Endothelial cell of umbilical vein (primary cell): Measurements from ENCODE around the gene YTHDC2. TPM values are rescaled to one million over a fixed set of nuclear protein-coding genes. Genes with fewer than 3 reads are reported as not detected.

Experiments used
- BruUV-seq: library from RNA; stranded (reverse); fragments of 400-500 nt; replicated peaks from 2 replicates; lab custom pipeline; 2021; lab: Mats Ljungman, UMichigan
- CTCF ChIA-PET: fragments of 300-600, 350-600 bp; sonication (Branson Sonifier 250); formaldehyde crosslinking; loops from one replicate; lab custom pipeline; 2021; ENCODE audit warnings: antibody characterized with exemption, inconsistent platforms; lab: Charles Lee
- POLR2A ChIA-PET: fragments of 300-600, 350-600 bp; sonication (Branson Sonifier 250); formaldehyde crosslinking; loops from one replicate; lab custom pipeline; 2021; ENCODE audit warnings: antibody characterized with exemption, inconsistent platforms; lab: Charles Lee
- DNase-seq: peaks from one replicate; pipeline ENCODE4 v3.0.0-alpha.2; 2011; ENCODE audit warnings: low read depth, low spot score
- FAIRE-seq: peaks from 2 replicates; lab custom pipeline; 2011; peaks lifted over from hg19 to GRCh38; lab: Jason Lieb, UNC
- H2AFZ ChIP-seq: 2 replicates; pipeline ENCODE4 v1.6.0; 2012; ENCODE audit warnings: low read depth, low read length, control low read depth, inconsistent platforms
- H3K27ac ChIP-seq: 2 replicates; pipeline ENCODE4 v1.5.1; 2011; ENCODE audit warnings: low read depth, mild to moderate bottlenecking, control low read depth, low read length, moderate library complexity; ENCODE audit not compliant: insufficient read depth
- H3K27me3 ChIP-seq, 2 experiments: 2 replicates each; pipeline versions ENCODE4 v1.6.0 to v1.6.1; 2011; ENCODE audit warnings: low read length in 2 of 2, mixed read lengths in 1 of 2; ENCODE audit not compliant: control insufficient read depth in 2 of 2, insufficient read depth in 2 of 2
- H3K36me3 ChIP-seq, 2 experiments: 2 replicates in 1 of 2; 3 replicates in 1 of 2; pipeline ENCODE4 v1.5.1; 2011; ENCODE audit warnings: low read length in 2 of 2, mild to moderate bottlenecking in 1 of 2, moderate library complexity in 1 of 2; ENCODE audit not compliant: control insufficient read depth in 2 of 2, insufficient read depth in 2 of 2; ENCODE audit errors: extremely low read depth in 1 of 2
- H3K4me1 ChIP-seq: 3 replicates; pipeline ENCODE4 v1.5.1; 2011; ENCODE audit warnings: mild to moderate bottlenecking, low read length; ENCODE audit not compliant: control insufficient read depth, insufficient read depth; ENCODE audit errors: extremely low read depth
- H3K4me2 ChIP-seq: 2 replicates; pipeline ENCODE4 v1.6.1; 2011; ENCODE audit warnings: low read length, control low read depth, mixed read lengths; ENCODE audit not compliant: insufficient read depth
- H3K4me3 ChIP-seq, 3 experiments: fragments of 200-600 bp in 1 of 3; sonication (generic), shearing (Covaris generic) in 1 of 3; replicated peaks in 1 of 3; 2 replicates each; pipeline ENCODE4 v1.5.1; 2011 to 2016; ENCODE audit warnings: control low read depth in 3 of 3, low read length in 3 of 3, mild to moderate bottlenecking in 2 of 3, inconsistent platforms in 1 of 3, low read depth in 1 of 3, moderate library complexity in 1 of 3; ENCODE audit not compliant: insufficient read depth in 1 of 3
- H3K79me2 ChIP-seq: 2 replicates; pipeline ENCODE4 v1.6.0; 2012; ENCODE audit warnings: low read length, inconsistent platforms; ENCODE audit not compliant: control insufficient read depth, insufficient read depth
- H3K9ac ChIP-seq: replicated peaks from 2 replicates; pipeline ENCODE3; 2011; ENCODE audit warnings: low read length, control low read depth; ENCODE audit not compliant: insufficient read depth; ENCODE audit errors: extremely low read depth
- H3K9me1 ChIP-seq: replicated peaks from 3 replicates; pipeline ENCODE4 v1.6.0; 2011; ENCODE audit warnings: mild to moderate bottlenecking, low read length; ENCODE audit not compliant: control insufficient read depth, insufficient read depth; ENCODE audit errors: extremely low read depth
- H3K9me3 ChIP-seq: replicated peaks from 2 replicates; pipeline ENCODE4 v1.5.1; 2012; ENCODE audit warnings: low read length, inconsistent platforms; ENCODE audit not compliant: control insufficient read depth, insufficient read depth
- H4K20me1 ChIP-seq: replicated peaks from 2 replicates; pipeline ENCODE3; 2011; ENCODE audit warnings: mild to moderate bottlenecking, low read length; ENCODE audit not compliant: control insufficient read depth, insufficient read depth; ENCODE audit errors: extremely low read depth
- FOS ChIP-seq: IDR thresholded peaks from 2 replicates; pipeline ENCODE4 v1.6.1; 2011; ENCODE audit warnings: mild to moderate bottlenecking, low read length, moderate library complexity, borderline replicate concordance; ENCODE audit not compliant: insufficient read depth
- GATA2 ChIP-seq: IDR thresholded peaks from 2 replicates; pipeline ENCODE4 v1.7.0; 2011; ENCODE audit warnings: low read depth, mild to moderate bottlenecking, moderate library complexity, mixed read lengths, low read length; ENCODE audit not compliant: insufficient read length, insufficient read depth
- JUN ChIP-seq: IDR thresholded peaks from 2 replicates; pipeline ENCODE4 v1.6.1; 2011; ENCODE audit warnings: borderline replicate concordance, low read depth; ENCODE audit not compliant: insufficient read length, insufficient read depth
- MYC ChIP-seq: IDR thresholded peaks from one replicate; pipeline ENCODE4 v1.6.1; 2011; ENCODE audit warnings: mild to moderate bottlenecking, low read depth, low read length
- POLR2A ChIP-seq: IDR thresholded peaks from 2 replicates; pipeline ENCODE4 v1.6.1; 2012; ENCODE audit warnings: low read depth, mild to moderate bottlenecking, control low read depth, low read length
- POLR2AphosphoS5 ChIP-seq: IDR thresholded peaks from 2 replicates; pipeline ENCODE4 v1.6.1; 2012; ENCODE audit warnings: low read depth, mild to moderate bottlenecking, control low read depth, low read length, moderate library complexity; ENCODE audit not compliant: insufficient read depth
- dilution Hi-C: fragments of 300-500 bp; cut with MboI; formaldehyde crosslinking; loops from one replicate; pipeline ENCODE4 v1.15.0; 2019; ENCODE audit warnings: low sequenced_read_pairs; ENCODE audit not compliant: extremely low pct_ligation_motif_present
- intact Hi-C: fragments of 100-400 bp; cut with micrococcal nuclease; formaldehyde crosslinking; loops from one replicate; pipeline ENCODE4 v1.10.0; 2022
- polyA plus RNA-seq, 4 experiments: library from polyadenylated mRNA; depleted of rRNA in 3 of 4; stranded (reverse) in 3 of 4; unstranded in 1 of 4; fragments of >200 nt; gene quantifications; 2 replicates each; pipeline versions ENCODE4 v1.2.1 to v1.2.3, GENCODE V29; 2011 to 2012; ENCODE audit warnings: missing spikeins in 1 of 4
- total RNA-seq: library from RNA; stranded (reverse); gene quantifications from 2 replicates; pipeline ENCODE4 v1.2.3, GENCODE V29; 2021
- TF ChIP-seq, protein P1 (sequence below): IDR thresholded peaks from 2 replicates; pipeline ENCODE4 v1.6.1; 2011; ENCODE audit not compliant: insufficient read depth, insufficient read length
- TF ChIP-seq, protein P2 (sequence below), 2 donors: IDR thresholded peaks; 1 replicate in 1 of 2; 2 replicates in 1 of 2; pipeline ENCODE4 v1.5.1; 2011; ENCODE audit warnings: low read length in 2 of 2, mild to moderate bottlenecking in 2 of 2, moderate library complexity in 2 of 2, control low read depth in 1 of 2, inconsistent platforms in 1 of 2, low read depth in 1 of 2; ENCODE audit not compliant: insufficient read depth in 1 of 2; ENCODE audit errors: extremely low read depth in 1 of 2

Gene YTHDC2
- total and polyA plus RNA-seq, 2 donors (not counting 3 experiments of a cell fraction or from before 2014, with no cell fraction given), result 7.6 to 40.7 TPM

DNA sequence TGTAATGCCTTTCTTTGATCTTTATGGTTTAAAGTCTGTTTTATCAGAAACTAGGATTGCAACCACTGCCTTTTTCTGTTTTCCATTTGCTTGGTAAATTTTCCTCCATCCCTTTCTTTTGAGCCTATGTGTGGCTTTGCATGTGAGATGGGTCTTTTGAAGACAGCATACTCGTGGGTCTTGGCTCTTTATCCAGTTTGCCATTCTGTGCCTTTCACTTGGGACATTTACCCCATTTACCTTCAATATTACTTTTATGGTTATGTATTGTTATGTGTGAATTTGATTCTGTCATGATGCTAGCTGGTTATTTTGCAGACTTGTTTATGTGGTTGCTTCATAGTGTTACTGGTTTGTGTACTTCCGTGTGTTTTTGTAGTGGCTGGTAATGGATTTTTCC lies 59.2 kb downstream of the YTHDC2 start:
- dilution Hi-C loops, result no loop called here
- Histone ChIP-seq H3K79me2 (no peaks in the 10 kb centered on the region), H3K27me3 (no peaks in the 10 kb centered on the region), H3K27ac (no peak overlapping the region), H3K9ac (no peak overlapping the region), H3K36me3 (peaks cover 5 to 13% of the 10 kb centered on the region in 2 experiments), H3K4me2 (no peak overlapping the region), H4K20me1 (no peaks in the 10 kb centered on the region), H3K9me1 (no peaks in the 10 kb centered on the region), H3K4me1 (no peaks in the 10 kb centered on the region), H3K4me3 (no peak overlapping the region), H2AFZ (no peak overlapping the region), H3K9me3 (no peaks in the 10 kb centered on the region)
- DNase-seq, result no peak
- ChIA-PET POLR2A (no interaction called here), CTCF (no interaction called here)
- TF ChIP-seq GATA2, result no peak
- TF ChIP-seq, protein P1, sequence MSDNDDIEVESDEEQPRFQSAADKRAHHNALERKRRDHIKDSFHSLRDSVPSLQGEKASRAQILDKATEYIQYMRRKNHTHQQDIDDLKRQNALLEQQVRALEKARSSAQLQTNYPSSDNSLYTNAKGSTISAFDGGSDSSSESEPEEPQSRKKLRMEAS, result no peak
- TF ChIP-seq, protein P2, sequence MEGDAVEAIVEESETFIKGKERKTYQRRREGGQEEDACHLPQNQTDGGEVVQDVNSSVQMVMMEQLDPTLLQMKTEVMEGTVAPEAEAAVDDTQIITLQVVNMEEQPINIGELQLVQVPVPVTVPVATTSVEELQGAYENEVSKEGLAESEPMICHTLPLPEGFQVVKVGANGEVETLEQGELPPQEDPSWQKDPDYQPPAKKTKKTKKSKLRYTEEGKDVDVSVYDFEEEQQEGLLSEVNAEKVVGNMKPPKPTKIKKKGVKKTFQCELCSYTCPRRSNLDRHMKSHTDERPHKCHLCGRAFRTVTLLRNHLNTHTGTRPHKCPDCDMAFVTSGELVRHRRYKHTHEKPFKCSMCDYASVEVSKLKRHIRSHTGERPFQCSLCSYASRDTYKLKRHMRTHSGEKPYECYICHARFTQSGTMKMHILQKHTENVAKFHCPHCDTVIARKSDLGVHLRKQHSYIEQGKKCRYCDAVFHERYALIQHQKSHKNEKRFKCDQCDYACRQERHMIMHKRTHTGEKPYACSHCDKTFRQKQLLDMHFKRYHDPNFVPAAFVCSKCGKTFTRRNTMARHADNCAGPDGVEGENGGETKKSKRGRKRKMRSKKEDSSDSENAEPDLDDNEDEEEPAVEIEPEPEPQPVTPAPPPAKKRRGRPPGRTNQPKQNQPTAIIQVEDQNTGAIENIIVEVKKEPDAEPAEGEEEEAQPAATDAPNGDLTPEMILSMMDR (IDR thresholded peaks at IDR 0.05; ENCODE audit: extremely low read depth in 1 of 2, insufficient read depth in 1 of 2, low read depth in 1 of 2, low read length in 2 of 2), result no peak
- intact Hi-C loops, result no loop called here
- no peak for FAIRE-seq
- BruUV-seq, result no TSS peak

DNA sequence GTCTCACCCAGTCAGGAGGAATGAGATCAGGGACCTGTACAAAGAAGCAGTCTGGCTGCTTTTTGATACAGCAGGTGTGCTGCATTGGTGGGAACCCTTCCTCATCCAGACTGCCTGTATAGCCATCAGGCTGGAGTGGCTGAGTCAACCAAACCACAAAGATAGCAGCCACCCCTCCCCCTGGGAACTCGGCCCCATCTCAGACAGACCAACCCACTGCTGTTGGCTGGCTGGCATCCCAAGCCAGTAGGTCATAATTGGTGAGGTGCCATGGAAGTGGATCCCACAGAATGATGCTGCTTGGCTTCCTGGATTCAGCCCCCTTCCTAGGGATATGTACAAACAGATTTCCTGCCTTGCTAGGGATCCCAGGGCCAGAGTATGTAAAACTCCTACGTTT lies 60.9 kb downstream of the YTHDC2 start:
- no peak for TF ChIP-seq GATA2
- no peak for TF ChIP-seq POLR2A
- no peak for TF ChIP-seq POLR2AphosphoS5
- TF ChIP-seq JUN, result no peak
- no peak for TF ChIP-seq FOS
- TF ChIP-seq, protein P1, result no peak
- TF ChIP-seq MYC, result no peak
- Histone ChIP-seq H3K9ac (no peak overlapping the region), H3K27ac (no peak overlapping the region), H3K9me3 (no peaks in the 10 kb centered on the region), H3K9me1 (no peaks in the 10 kb centered on the region), H2AFZ (no peak overlapping the region), H3K4me1 (no peaks in the 10 kb centered on the region), H3K36me3 (peaks cover 5 to 9% of the 10 kb centered on the region in 2 experiments), H3K4me3 (no peak overlapping the region), H3K79me2 (no peaks in the 10 kb centered on the region), H4K20me1 (no peaks in the 10 kb centered on the region), H3K4me2 (no peak overlapping the region), H3K27me3 (no peaks in the 10 kb centered on the region)
- dilution Hi-C loops, result no loop called here
- ChIA-PET CTCF (interaction anchor here (0.7 kb wide), 1 partner anchor 38 kb away, joined by 3 read pairs; no protein-coding TSS in a partner anchor), POLR2A (no interaction called here)
- BruUV-seq, result no TSS peak
- FAIRE-seq, result no peak
- DNase-seq, result no peak
- intact Hi-C loops, result no loop called here
